ENCODE results near the gene UQCRC2. TPM values are rescaled to one million over a fixed set of nuclear protein-coding genes. Genes with fewer than 3 reads are reported as not detected.

UQCRC2 gene
- total and polyA plus RNA-seq, 10 of the 15 experiments (the other 5 are each of a cell fraction or from before 2014, with no cell fraction given): 256 to 563 (median 327) TPM

DNA sequence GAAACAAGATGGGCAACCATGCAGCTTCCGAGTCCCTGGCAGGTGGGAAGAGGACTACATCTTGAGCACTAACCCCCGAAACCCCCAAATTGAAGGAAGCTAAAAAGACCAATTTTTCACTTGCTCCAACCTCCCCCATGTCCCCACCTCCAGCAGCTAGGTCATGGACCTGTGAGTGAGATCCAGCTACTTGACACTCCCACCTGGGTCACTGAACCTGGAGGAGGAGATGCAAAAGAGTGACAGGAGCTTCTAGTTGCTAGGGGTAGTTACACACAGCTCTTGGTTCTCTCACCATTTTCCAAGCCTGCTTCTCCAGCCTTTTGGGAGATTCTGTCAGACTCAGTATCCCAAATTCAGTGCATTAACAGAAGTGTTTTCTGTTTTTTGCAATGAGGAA, 36.6 kb downstream of the UQCRC2 start (continued):
- TF ChIP-seq SMC3 (IDR thresholded peaks at IDR 0.05; ENCODE audit: borderline replicate concordance, low read length) (no peak), EED (IDR thresholded peaks at IDR 0.05; ENCODE audit: low read depth) (no peak), BMI1 (IDR thresholded peaks at IDR 0.05; ENCODE audit: borderline replicate concordance) (no peak)
- TF ChIP-seq, protein P1, sequence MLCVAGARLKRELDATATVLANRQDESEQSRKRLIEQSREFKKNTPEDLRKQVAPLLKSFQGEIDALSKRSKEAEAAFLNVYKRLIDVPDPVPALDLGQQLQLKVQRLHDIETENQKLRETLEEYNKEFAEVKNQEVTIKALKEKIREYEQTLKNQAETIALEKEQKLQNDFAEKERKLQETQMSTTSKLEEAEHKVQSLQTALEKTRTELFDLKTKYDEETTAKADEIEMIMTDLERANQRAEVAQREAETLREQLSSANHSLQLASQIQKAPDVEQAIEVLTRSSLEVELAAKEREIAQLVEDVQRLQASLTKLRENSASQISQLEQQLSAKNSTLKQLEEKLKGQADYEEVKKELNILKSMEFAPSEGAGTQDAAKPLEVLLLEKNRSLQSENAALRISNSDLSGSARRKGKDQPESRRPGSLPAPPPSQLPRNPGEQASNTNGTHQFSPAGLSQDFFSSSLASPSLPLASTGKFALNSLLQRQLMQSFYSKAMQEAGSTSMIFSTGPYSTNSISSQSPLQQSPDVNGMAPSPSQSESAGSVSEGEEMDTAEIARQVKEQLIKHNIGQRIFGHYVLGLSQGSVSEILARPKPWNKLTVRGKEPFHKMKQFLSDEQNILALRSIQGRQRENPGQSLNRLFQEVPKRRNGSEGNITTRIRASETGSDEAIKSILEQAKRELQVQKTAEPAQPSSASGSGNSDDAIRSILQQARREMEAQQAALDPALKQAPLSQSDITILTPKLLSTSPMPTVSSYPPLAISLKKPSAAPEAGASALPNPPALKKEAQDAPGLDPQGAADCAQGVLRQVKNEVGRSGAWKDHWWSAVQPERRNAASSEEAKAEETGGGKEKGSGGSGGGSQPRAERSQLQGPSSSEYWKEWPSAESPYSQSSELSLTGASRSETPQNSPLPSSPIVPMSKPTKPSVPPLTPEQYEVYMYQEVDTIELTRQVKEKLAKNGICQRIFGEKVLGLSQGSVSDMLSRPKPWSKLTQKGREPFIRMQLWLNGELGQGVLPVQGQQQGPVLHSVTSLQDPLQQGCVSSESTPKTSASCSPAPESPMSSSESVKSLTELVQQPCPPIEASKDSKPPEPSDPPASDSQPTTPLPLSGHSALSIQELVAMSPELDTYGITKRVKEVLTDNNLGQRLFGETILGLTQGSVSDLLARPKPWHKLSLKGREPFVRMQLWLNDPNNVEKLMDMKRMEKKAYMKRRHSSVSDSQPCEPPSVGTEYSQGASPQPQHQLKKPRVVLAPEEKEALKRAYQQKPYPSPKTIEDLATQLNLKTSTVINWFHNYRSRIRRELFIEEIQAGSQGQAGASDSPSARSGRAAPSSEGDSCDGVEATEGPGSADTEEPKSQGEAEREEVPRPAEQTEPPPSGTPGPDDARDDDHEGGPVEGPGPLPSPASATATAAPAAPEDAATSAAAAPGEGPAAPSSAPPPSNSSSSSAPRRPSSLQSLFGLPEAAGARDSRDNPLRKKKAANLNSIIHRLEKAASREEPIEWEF (IDR thresholded peaks at IDR 0.05; ENCODE audit: insufficient replicate concordance, low read depth, low read length): no peak
- TF ChIP-seq, protein P2, sequence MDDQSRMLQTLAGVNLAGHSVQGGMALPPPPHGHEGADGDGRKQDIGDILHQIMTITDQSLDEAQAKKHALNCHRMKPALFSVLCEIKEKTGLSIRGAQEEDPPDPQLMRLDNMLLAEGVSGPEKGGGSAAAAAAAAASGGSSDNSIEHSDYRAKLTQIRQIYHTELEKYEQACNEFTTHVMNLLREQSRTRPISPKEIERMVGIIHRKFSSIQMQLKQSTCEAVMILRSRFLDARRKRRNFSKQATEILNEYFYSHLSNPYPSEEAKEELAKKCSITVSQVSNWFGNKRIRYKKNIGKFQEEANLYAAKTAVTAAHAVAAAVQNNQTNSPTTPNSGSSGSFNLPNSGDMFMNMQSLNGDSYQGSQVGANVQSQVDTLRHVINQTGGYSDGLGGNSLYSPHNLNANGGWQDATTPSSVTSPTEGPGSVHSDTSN (IDR thresholded peaks at IDR 0.05; ENCODE audit: insufficient replicate concordance, low read depth, low read length): no peak
